Spleen (tissue), 7 donors: ENCODE data around the gene SHISA9.

ENCODE experiments used
- CTCF ChIP-seq, 11 experiments: fragments of 200-600 bp in 7 of 11; fragments of 450-650 bp in 4 of 11; sonication (generic) in 4 of 11; IDR thresholded peaks in 8 of 11; conservative IDR thresholded peaks in 3 of 11; 1 replicate in 7 of 11; 2 replicates in 4 of 11; pipeline versions ENCODE4 v1.4.0 to v1.8.0; 2016 to 2021; ENCODE audit warnings: antibody characterized with exemption in 11 of 11, inconsistent platforms in 4 of 11, mild to moderate bottlenecking in 1 of 11
- POLR2A ChIP-seq, 3 donors: fragments of 450-650 bp; IDR thresholded peaks; one replicate each; pipeline ENCODE4 v1.5.1; 2017; ENCODE audit warnings: antibody characterized with exemption in 3 of 3, mild to moderate bottlenecking in 1 of 3
- POLR2AphosphoS5 ChIP-seq, 3 donors: sonication (generic); formaldehyde crosslinking; IDR thresholded peaks; one replicate each; pipeline ENCODE4 v1.5.1; 2017; ENCODE audit warnings: antibody characterized with exemption in 3 of 3
- donor health status: DM: no; HTN: no; CAD: no; lungs with moderate emphysema.
- donor health status: DM: no; HTN: no; CAD: no.
- donor health status: DM: no; HTN: no; CAD: no.

- TF ChIP-seq CTCF (IDR thresholded peaks at IDR 0.05 in 8 of 11, conservative IDR thresholded peaks at IDR 0.05 in 3 of 11), result no peak
- no peak for TF ChIP-seq POLR2AphosphoS5 (IDR thresholded peaks at IDR 0.05)
- TF ChIP-seq POLR2A (IDR thresholded peaks at IDR 0.05), result no peak
Measured at GRCh38 chr16:13100970-13101369, 199.6 kb downstream of the SHISA9 start.
